ENCODE measurements around the gene NTRK3. TPM values are rescaled to one million over a fixed set of nuclear protein-coding genes. Genes with fewer than 3 reads are reported as not detected.

The NTRK3 gene
- total RNA-seq, 4 donors from 2014 or later: 0.09 to 2.7 (median 0.62) TPM

GRCh38 chr15:88142121-88142520, 114.4 kb downstream of the NTRK3 start:
- DNase-seq: no peak
- no peak overlapping the region for H3K27ac ChIP-seq
- H3K4me3 ChIP-seq: no peak overlapping the region
- intact Hi-C loops (cut with DNase I): no loop called here
- no peaks in the 10 kb centered on the region for H3K9me3 ChIP-seq
- WGBS, 2 donors: 67 to 96% methylated on average over 1 to 2 of the region's 6 CpGs
- TF ChIP-seq POLR2A (IDR thresholded peaks at IDR 0.05): no peak
- H3K4me1 ChIP-seq: no peaks in the 10 kb centered on the region
- no peaks in the 10 kb centered on the region for H3K36me3 ChIP-seq
- no peaks in the 10 kb centered on the region for H3K27me3 ChIP-seq

DNA sequence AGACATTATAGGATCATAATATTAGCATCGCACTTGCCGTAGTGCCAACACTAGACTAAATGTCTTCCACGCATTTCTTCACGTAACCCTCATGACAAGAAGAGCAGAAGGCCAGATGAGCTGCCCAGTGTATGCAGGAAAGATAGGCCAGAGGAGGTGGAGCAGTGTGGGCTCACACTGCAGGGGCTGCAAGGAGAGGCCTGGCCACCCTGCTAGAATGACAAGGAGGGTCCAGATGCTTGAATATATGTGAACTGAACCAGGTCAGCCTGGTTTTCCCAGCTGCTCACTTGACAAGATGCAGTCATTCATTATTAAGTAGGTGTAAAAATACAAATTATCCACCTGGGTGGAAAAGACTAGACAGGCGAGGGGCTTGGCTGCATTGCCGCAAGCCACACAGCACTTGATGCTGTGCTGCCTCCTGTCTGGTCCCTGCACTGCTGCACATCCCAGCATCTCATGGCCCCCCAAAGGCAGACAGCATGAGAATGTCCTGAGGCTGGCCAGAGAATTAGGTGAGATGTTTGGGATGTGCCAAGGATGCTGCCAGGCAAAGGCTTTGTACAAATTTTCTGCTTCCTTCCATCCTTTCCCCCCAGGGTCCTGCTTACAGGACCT, 115.2 kb downstream of the NTRK3 start:
- DNase-seq: no peak
- H3K27ac ChIP-seq: no peak overlapping the region
- no peak overlapping the region for H3K4me3 ChIP-seq
- H3K9me3 ChIP-seq: no peaks in the 10 kb centered on the region
- H3K4me1 ChIP-seq: no peaks in the 10 kb centered on the region
- intact Hi-C loops (cut with DNase I): no loop called here
- H3K36me3 ChIP-seq: no peaks in the 10 kb centered on the region
- no peaks in the 10 kb centered on the region for H3K27me3 ChIP-seq
- 91 to 94% methylated on average over 6 of the region's 6 CpGs for WGBS, 2 donors
- TF ChIP-seq, protein P1, sequence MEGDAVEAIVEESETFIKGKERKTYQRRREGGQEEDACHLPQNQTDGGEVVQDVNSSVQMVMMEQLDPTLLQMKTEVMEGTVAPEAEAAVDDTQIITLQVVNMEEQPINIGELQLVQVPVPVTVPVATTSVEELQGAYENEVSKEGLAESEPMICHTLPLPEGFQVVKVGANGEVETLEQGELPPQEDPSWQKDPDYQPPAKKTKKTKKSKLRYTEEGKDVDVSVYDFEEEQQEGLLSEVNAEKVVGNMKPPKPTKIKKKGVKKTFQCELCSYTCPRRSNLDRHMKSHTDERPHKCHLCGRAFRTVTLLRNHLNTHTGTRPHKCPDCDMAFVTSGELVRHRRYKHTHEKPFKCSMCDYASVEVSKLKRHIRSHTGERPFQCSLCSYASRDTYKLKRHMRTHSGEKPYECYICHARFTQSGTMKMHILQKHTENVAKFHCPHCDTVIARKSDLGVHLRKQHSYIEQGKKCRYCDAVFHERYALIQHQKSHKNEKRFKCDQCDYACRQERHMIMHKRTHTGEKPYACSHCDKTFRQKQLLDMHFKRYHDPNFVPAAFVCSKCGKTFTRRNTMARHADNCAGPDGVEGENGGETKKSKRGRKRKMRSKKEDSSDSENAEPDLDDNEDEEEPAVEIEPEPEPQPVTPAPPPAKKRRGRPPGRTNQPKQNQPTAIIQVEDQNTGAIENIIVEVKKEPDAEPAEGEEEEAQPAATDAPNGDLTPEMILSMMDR (IDR thresholded peaks at IDR 0.05): no peak
- no peak for TF ChIP-seq POLR2A (IDR thresholded peaks at IDR 0.05)

- Histone ChIP-seq H3K4me3 (no peak overlapping the region), H3K36me3 (no peaks in the 10 kb centered on the region), H3K4me1 (no peaks in the 10 kb centered on the region), H3K9me3 (no peaks in the 10 kb centered on the region), H3K27me3 (no peaks in the 10 kb centered on the region), H3K27ac (no peak overlapping the region)
- DNase-seq: no peak
- intact Hi-C loops (cut with DNase I): no loop called here
- TF ChIP-seq, protein P1 (IDR thresholded peaks at IDR 0.05): no peak
- TF ChIP-seq POLR2A (IDR thresholded peaks at IDR 0.05): no peak
- WGBS, 2 donors: 44 to 62% methylated on average over 4 of the region's 4 CpGs
Observed at GRCh38 chr15:88140398-88140797, 116.1 kb downstream of the NTRK3 start.

- intact Hi-C loops (cut with DNase I): no loop called here
- 67 to 68% methylated on average over 2 of the region's 2 CpGs for WGBS, 2 donors
Observed at GRCh38 chr15:88139936-88140335, 116.6 kb downstream of the NTRK3 start.

GRCh38 chr15:88133795-88134194, 122.7 kb downstream of the NTRK3 start:
- TF ChIP-seq, protein P1 (IDR thresholded peaks at IDR 0.05): no peak
- TF ChIP-seq POLR2A (IDR thresholded peaks at IDR 0.05): no peak
- DNase-seq: no peak
- intact Hi-C loops (cut with DNase I): no loop called here
- Histone ChIP-seq H3K9me3 (no peaks in the 10 kb centered on the region), H3K4me3 (no peak overlapping the region), H3K36me3 (no peaks in the 10 kb centered on the region), H3K27ac (no peak overlapping the region), H3K4me1 (no peaks in the 10 kb centered on the region), H3K27me3 (no peaks in the 10 kb centered on the region)
- 74 to 85% methylated on average over 6 of the region's 6 CpGs for WGBS, 2 donors

More at GRCh38 chr15:88139936-88140335, 116.6 kb downstream of the NTRK3 start:
- H3K4me1 ChIP-seq: no peaks in the 10 kb centered on the region
- H3K4me3 ChIP-seq: no peak overlapping the region
- TF ChIP-seq POLR2A (IDR thresholded peaks at IDR 0.05): no peak
- TF ChIP-seq, protein P1 (IDR thresholded peaks at IDR 0.05): no peak
- no peaks in the 10 kb centered on the region for H3K36me3 ChIP-seq
- H3K27ac ChIP-seq: no peak overlapping the region
- DNase-seq: no peak
- no peaks in the 10 kb centered on the region for H3K27me3 ChIP-seq
- H3K9me3 ChIP-seq: no peaks in the 10 kb centered on the region

DNA sequence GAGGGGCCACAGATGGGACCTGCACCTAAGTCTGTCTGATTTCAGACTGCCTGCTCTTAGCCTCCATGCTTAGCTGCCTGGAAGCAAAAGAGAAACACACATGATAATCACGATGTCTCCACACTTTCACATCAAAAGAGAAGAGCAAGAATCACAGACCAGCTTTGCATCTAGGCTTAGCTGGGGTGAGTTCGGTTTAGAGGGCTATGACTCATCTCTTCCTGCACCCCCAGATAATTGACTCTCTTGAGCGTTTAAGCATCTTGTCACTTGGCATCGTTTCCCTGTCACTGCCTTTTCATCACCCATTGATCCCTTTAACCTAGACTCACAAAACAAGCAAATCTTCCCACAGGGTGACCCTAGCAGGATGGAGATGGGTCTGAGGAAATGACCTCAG, 124.0 kb downstream of the NTRK3 start:
- Histone ChIP-seq H3K27ac (no peak overlapping the region), H3K9me3 (no peaks in the 10 kb centered on the region), H3K27me3 (no peaks in the 10 kb centered on the region), H3K4me3 (no peak overlapping the region), H3K4me1 (peaks cover 0 to 2% (median 0%) of the 10 kb centered on the region in 3 donors), H3K36me3 (no peaks in the 10 kb centered on the region)
- whole genome bisulfite sequencing, 2 donors: 30 to 39% methylated on average over 4 of the region's 4 CpGs
- intact Hi-C loops (cut with DNase I): no loop called here
- TF ChIP-seq, protein P1 (IDR thresholded peaks at IDR 0.05): no peak
- TF ChIP-seq POLR2A (IDR thresholded peaks at IDR 0.05): no peak
- no peak for DNase-seq
